Loucy (cell line): ENCODE measurements around the gene MRNIP.

Source experiments
- H2AFZ ChIP-seq: fragments of 200-600 bp; sonication (generic); 2 replicates; pipeline ENCODE4 v1.6.0; 2016; ENCODE audit warnings: antibody characterized with exemption, mild to moderate bottlenecking, low read length, moderate library complexity
- H3F3A ChIP-seq: fragments of 200-600 bp; 2 replicates; pipeline ENCODE4 v1.6.0; 2016; ENCODE audit warnings: antibody characterized with exemption, low read depth, mild to moderate bottlenecking
- H3K27me3 ChIP-seq: fragments of 200-600 bp; sonication (generic); 2 replicates; pipeline ENCODE4 v1.6.1; 2014; ENCODE audit warnings: low read length, mild to moderate bottlenecking; ENCODE audit not compliant: insufficient read depth, poor library complexity, severe bottlenecking
- H3K36me3 ChIP-seq: fragments of 200-600 bp; sonication (generic); 2 replicates; pipeline ENCODE4 v1.6.1; 2016; ENCODE audit warnings: low read length; ENCODE audit not compliant: insufficient read depth
- H3K4me1 ChIP-seq: fragments of 200-600 bp; sonication (generic); 2 replicates; pipeline ENCODE4 v1.5.1; 2014; ENCODE audit warnings: low read length, mild to moderate bottlenecking; ENCODE audit not compliant: insufficient read depth, poor library complexity, severe bottlenecking
- H3K4me2 ChIP-seq: fragments of 200-600 bp; sonication (generic); 2 replicates; pipeline ENCODE4 v1.6.0; 2014; ENCODE audit warnings: antibody characterized with exemption, low read length, low read depth, mild to moderate bottlenecking; ENCODE audit not compliant: poor library complexity, severe bottlenecking
- H3K4me3 ChIP-seq: fragments of 200-600 bp; sonication (generic); 2 replicates; pipeline ENCODE4 v1.5.1; 2014; ENCODE audit warnings: low read length, mild to moderate bottlenecking, mixed read lengths; ENCODE audit not compliant: poor library complexity, severe bottlenecking
- H3K79me2 ChIP-seq: fragments of 200-600 bp; sonication (generic); 2 replicates; pipeline ENCODE4 v1.6.1; 2014; ENCODE audit warnings: low read length; ENCODE audit not compliant: insufficient read depth
- H3K9ac ChIP-seq: fragments of 200-600 bp; sonication (generic); 2 replicates; pipeline ENCODE4 v1.6.0; 2014; ENCODE audit warnings: mild to moderate bottlenecking, low read depth, low read length, moderate library complexity; ENCODE audit not compliant: poor library complexity, severe bottlenecking
- H3K9me2 ChIP-seq: fragments of 200-600 bp; sonication (generic); replicated peaks from 2 replicates; pipeline ENCODE4 v1.6.1; 2016; ENCODE audit warnings: low read depth, low read length, mixed read lengths
- H3K9me3 ChIP-seq: fragments of 200-600 bp; sonication (generic); 2 replicates; pipeline ENCODE4 v1.6.1; 2014; ENCODE audit warnings: mild to moderate bottlenecking, antibody characterized with exemption, low read length, low read depth; ENCODE audit not compliant: insufficient read depth
- H4K20me1 ChIP-seq: fragments of 200-600 bp; sonication (generic); 2 replicates; pipeline ENCODE4 v1.6.0; 2014; ENCODE audit warnings: antibody characterized with exemption, low read length, mild to moderate bottlenecking; ENCODE audit not compliant: insufficient read depth, poor library complexity, severe bottlenecking
- EZH2phosphoT487 ChIP-seq: fragments of 200-600 bp; IDR thresholded peaks from 2 replicates; pipeline ENCODE4 v1.6.1; 2018; ENCODE audit warnings: antibody characterized with exemption, mild to moderate bottlenecking, moderate library complexity, borderline replicate concordance
- TF ChIP-seq, protein P1 (sequence below): fragments of 200-600 bp; sonication (generic); conservative IDR thresholded peaks from 2 replicates; pipeline ENCODE4 v1.5.1; 2014; ENCODE audit warnings: mild to moderate bottlenecking, antibody characterized with exemption, low read length

Gene MRNIP

DNA sequence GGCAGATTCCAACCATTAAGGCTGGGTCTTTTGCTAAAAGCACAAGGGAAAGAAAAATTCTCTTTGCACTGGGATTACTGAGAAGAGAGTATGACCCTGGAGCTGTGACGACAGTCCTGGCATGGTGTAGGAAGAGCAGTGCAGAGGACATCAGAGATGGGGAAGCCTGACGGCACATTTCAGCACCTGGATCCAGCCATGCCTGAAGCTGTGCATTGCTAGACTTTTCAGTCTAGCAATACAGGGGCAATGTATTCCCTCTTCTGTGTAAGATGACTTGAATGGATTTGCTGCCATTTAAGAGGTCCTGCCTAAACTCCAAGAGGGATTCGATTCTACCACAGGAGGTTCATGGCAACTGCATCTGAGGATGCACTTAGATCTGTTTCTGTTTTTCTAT is 12.3 kb upstream of the MRNIP start:
- no peaks in the 10 kb centered on the region for H3K4me1 ChIP-seq
- TF ChIP-seq, protein P1, sequence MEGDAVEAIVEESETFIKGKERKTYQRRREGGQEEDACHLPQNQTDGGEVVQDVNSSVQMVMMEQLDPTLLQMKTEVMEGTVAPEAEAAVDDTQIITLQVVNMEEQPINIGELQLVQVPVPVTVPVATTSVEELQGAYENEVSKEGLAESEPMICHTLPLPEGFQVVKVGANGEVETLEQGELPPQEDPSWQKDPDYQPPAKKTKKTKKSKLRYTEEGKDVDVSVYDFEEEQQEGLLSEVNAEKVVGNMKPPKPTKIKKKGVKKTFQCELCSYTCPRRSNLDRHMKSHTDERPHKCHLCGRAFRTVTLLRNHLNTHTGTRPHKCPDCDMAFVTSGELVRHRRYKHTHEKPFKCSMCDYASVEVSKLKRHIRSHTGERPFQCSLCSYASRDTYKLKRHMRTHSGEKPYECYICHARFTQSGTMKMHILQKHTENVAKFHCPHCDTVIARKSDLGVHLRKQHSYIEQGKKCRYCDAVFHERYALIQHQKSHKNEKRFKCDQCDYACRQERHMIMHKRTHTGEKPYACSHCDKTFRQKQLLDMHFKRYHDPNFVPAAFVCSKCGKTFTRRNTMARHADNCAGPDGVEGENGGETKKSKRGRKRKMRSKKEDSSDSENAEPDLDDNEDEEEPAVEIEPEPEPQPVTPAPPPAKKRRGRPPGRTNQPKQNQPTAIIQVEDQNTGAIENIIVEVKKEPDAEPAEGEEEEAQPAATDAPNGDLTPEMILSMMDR = no peak
- TF ChIP-seq EZH2phosphoT487 = no peak

DNA sequence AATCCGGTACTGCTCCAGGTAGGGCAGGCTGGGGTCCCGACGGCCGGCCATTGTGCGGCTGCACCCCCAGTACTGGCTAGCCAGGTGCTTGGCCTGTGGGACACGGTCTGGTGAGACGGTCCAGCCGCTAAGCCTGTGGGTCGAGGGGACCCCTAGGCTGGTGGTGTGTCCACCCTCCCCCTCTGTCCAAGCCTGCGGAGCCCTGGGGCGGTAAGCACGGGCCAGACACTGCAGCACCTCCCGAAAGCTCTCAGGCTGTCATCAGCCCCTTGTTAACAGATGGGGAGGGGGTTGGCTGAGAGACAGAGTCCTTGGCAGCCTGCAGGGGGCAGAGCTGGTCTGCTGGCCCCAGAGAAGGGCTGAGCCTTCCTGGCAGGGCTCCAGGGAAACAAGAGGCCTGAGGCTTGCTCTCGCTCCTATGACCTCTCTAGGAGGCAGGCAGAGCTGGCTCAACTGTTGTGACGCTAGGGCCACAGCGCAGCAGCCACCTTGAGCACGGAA is 11.8 kb upstream of the MRNIP start:
- no peaks in the 10 kb centered on the region for H3K4me1 ChIP-seq
- H3K9me3 ChIP-seq = no peaks in the 10 kb centered on the region
- H3F3A ChIP-seq = no peaks in the 10 kb centered on the region
- no peak overlapping the region for H3K4me3 ChIP-seq
- H3K9me2 ChIP-seq = no peaks in the 10 kb centered on the region
- TF ChIP-seq, protein P1 = peak; percentile 54
- TF ChIP-seq EZH2phosphoT487 = no peak
- no peak overlapping the region for H2AFZ ChIP-seq
- no peak overlapping the region for H3K4me2 ChIP-seq
- no peaks in the 10 kb centered on the region for H4K20me1 ChIP-seq
- H3K79me2 ChIP-seq = no peaks in the 10 kb centered on the region
- H3K36me3 ChIP-seq = peaks cover 5% of the 10 kb centered on the region; the same call in 1 of the 2 replicates
- no peak overlapping the region for H3K9ac ChIP-seq
- no peaks in the 10 kb centered on the region for H3K27me3 ChIP-seq

More for the DNA sequence above, 12.3 kb upstream of the MRNIP start:
- Histone ChIP-seq H2AFZ (no peak overlapping the region), H3K36me3 (peaks cover 5% of the 10 kb centered on the region; the same call in 1 of the 2 replicates), H3F3A (no peaks in the 10 kb centered on the region), H3K9ac (no peak overlapping the region), H3K4me2 (no peak overlapping the region), H3K9me2 (no peaks in the 10 kb centered on the region), H3K4me3 (no peak overlapping the region), H3K79me2 (no peaks in the 10 kb centered on the region), H3K9me3 (no peaks in the 10 kb centered on the region), H4K20me1 (no peaks in the 10 kb centered on the region), H3K27me3 (no peaks in the 10 kb centered on the region)

DNA sequence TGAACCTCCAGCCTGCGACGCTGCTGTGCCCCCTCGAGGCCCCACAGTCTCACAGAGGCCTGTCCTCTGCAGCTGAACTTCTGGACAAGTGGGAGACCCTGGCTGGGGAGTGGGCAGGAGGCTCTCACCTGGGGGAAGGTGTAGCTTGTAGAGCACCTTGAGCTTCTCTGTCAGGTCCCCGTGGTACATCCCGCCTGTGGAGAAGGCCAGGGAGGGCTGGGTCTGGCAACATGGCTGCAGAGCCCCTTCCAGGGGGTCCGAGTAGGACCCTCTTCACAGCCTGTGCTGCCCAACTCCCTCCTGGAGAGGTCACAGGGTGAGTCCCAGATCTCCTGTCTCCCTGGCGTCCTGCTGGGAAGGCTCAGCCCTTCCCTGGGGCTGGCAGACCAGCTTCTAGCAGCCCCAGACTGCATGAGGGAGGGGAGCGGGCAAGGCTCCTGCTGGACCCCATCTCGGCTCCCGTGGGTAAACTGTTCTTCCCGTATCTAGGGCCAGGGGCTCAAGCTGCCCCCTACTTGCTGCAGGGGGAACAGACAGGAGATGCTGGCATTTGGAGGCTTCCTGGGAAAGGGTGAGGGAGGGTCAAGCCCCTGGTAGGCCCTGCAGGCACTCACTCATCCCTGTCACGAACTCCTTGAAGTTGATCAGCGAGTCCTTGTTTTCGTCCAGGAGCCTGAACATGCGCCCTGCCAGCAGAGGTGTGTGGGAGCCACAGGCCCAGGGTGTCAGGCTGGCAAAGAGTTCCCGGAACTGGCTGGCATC is 11.2 kb upstream of the MRNIP start:
- TF ChIP-seq, protein P1 = no peak
- TF ChIP-seq EZH2phosphoT487 = no peak
- H2AFZ ChIP-seq = no peak overlapping the region
- H3K79me2 ChIP-seq = no peaks in the 10 kb centered on the region
- no peaks in the 10 kb centered on the region for H3K9me3 ChIP-seq
- no peak overlapping the region for H3K4me3 ChIP-seq
- H3K36me3 ChIP-seq = peaks cover 5% of the 10 kb centered on the region; the same call in 1 of the 2 replicates
- H3F3A ChIP-seq = no peaks in the 10 kb centered on the region
- H3K4me1 ChIP-seq = no peaks in the 10 kb centered on the region
- no peaks in the 10 kb centered on the region for H4K20me1 ChIP-seq
- H3K4me2 ChIP-seq = no peak overlapping the region
- no peaks in the 10 kb centered on the region for H3K27me3 ChIP-seq
- H3K9me2 ChIP-seq = no peaks in the 10 kb centered on the region
- no peak overlapping the region for H3K9ac ChIP-seq
